ENCODE measurements around the gene ZNF543.

Gene ZNF543

GRCh38 chr19:57334191-57334590, 13.9 kb downstream of the ZNF543 start:
- DNase-seq (ENCODE audit: low spot score): no peak
- TF ChIP-seq, protein P1, sequence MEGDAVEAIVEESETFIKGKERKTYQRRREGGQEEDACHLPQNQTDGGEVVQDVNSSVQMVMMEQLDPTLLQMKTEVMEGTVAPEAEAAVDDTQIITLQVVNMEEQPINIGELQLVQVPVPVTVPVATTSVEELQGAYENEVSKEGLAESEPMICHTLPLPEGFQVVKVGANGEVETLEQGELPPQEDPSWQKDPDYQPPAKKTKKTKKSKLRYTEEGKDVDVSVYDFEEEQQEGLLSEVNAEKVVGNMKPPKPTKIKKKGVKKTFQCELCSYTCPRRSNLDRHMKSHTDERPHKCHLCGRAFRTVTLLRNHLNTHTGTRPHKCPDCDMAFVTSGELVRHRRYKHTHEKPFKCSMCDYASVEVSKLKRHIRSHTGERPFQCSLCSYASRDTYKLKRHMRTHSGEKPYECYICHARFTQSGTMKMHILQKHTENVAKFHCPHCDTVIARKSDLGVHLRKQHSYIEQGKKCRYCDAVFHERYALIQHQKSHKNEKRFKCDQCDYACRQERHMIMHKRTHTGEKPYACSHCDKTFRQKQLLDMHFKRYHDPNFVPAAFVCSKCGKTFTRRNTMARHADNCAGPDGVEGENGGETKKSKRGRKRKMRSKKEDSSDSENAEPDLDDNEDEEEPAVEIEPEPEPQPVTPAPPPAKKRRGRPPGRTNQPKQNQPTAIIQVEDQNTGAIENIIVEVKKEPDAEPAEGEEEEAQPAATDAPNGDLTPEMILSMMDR (IDR thresholded peaks at IDR 0.05; ENCODE audit: extremely low read depth, insufficient read depth, missing control alignments): no peak
- in situ Hi-C loops (cut with MboI; ENCODE audit: low pct_unique_long_range_greater_than_20kb, low sequenced_read_pairs, unreplicated experiment): no loop called here

DNA sequence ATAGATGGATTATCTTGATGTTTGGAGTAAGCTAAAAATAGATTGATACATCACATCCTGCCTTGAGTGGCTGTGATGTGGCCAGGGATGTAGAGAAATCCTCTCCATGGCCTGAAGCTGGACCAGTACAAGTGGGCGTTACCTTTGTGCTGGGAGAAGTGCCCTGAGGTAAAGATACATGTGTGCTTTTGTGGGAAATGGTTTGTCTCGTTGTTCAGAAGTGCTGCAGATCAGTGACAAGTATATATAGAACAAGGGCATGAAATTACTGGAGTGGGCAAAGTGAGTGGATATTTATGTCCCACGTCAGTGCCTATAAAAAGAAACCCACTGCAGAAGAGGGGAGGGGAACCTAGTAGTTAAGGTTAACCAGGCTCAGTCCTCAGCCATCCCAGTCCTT, 18.6 kb downstream of the ZNF543 start:
- TF ChIP-seq, protein P1 (IDR thresholded peaks at IDR 0.05; ENCODE audit: extremely low read depth, insufficient read depth, missing control alignments): no peak
- DNase-seq (ENCODE audit: low spot score): no peak
- in situ Hi-C loops (cut with MboI; ENCODE audit: low pct_unique_long_range_greater_than_20kb, low sequenced_read_pairs, unreplicated experiment): no loop called here

DNA sequence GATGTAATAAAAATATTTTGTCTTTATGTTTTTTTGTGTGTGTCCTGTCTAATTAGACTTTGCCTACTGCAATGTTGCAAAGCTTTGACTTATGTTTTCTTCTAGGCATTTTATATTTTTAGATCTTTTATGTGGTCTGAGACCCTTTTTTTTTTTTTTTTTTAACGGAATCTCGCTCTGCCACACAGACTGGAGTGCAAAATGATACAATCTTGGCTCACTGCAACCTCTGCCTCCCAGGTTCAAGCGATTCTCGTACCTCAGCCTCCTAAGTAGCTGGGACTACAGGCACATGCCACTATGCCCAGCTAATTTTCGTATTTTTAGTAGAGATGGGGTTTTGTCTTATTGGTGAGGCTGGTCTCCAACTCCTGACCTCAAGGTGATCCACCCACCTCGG, 22.3 kb downstream of the ZNF543 start:
- TF ChIP-seq, protein P1 (IDR thresholded peaks at IDR 0.05; ENCODE audit: extremely low read depth, insufficient read depth, missing control alignments): no peak
- DNase-seq (ENCODE audit: low spot score): no peak
- in situ Hi-C loops (cut with MboI; ENCODE audit: low pct_unique_long_range_greater_than_20kb, low sequenced_read_pairs, unreplicated experiment): no loop called here

DNA sequence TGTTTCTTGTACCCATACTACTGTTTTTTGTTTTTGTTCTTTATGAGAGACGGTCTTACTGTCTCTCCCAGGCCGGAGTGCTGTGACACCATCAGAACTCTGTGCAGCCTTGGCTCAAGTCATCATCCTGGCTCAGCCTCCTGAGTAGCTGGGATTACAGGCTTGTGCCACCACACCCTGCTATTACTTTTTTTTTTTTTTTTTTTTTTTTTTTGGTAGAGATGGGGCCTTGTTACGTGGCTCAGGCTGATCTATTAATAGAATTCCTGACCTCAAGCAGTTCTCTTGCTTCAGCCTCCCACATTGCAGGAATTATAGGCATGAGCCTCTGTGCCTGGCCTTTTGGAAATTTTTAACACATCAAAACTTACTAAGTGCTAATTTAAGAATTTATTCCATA, 27.9 kb downstream of the ZNF543 start:
- in situ Hi-C loops (cut with MboI; ENCODE audit: low pct_unique_long_range_greater_than_20kb, low sequenced_read_pairs, unreplicated experiment): no loop called here
- DNase-seq (ENCODE audit: low spot score): no peak
- TF ChIP-seq, protein P1 (IDR thresholded peaks at IDR 0.05; ENCODE audit: extremely low read depth, insufficient read depth, missing control alignments): no peak

GRCh38 chr19:57350877-57351805, 30.9 kb downstream of the ZNF543 start, which contains the start of gene ZNF304:
TSS of gene ZNF304 (plus strand) at chr19:57351271. CDS start at chr19:57351665, 394 bp downstream.
- peak; percentile 91 for DNase-seq (ENCODE audit: low spot score)
- in situ Hi-C loops (cut with MboI; ENCODE audit: low pct_unique_long_range_greater_than_20kb, low sequenced_read_pairs, unreplicated experiment): no loop called here
- TF ChIP-seq, protein P1 (IDR thresholded peaks at IDR 0.05; ENCODE audit: extremely low read depth, insufficient read depth, missing control alignments): no peak

DNA sequence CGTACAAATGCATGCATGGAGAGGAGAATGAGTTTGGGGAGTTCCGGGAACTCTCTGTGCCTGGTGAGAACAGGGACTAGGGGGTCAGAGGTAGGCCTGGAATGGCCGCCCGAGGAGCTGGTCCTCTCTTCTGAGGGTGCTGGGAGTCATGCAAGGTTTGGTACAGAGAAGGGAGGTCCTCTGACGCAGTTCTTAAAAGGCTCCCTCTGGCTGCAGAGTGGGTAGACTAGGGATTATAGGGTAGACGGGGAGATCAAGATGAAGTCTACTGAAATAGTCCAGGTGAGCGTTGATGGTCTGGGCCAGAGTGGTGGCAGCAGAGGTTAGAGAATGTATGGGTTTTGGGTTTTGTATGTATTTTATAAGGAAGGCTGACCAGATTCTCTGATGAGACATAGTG, 31.6 kb downstream of the ZNF543 start:
- TF ChIP-seq, protein P1 (IDR thresholded peaks at IDR 0.05; ENCODE audit: extremely low read depth, insufficient read depth, missing control alignments): no peak
- DNase-seq (ENCODE audit: low spot score): no peak
- in situ Hi-C loops (cut with MboI; ENCODE audit: low pct_unique_long_range_greater_than_20kb, low sequenced_read_pairs, unreplicated experiment): no loop called here
